Naive thymus-derived CD4-positive, alpha-beta T cell (primary cell): ENCODE data around the gene PCCA. TPM values are rescaled to one million over a fixed set of nuclear protein-coding genes. Genes with fewer than 3 reads are reported as not detected.
"Not testable (repeated sequence)": the region's sequence is repeated elsewhere in the genome, so short reads cannot be mapped to it uniquely, and the experiment has no call there.

ENCODE experiments used
- ATAC-seq: fragments of 150-1000 bp; cut with Tn5 transposase; 2 replicates; pipeline ENCODE4 v1.10.0; 2021; ENCODE audit warnings: mild to moderate bottlenecking, moderate library complexity
- CTCF ChIA-PET: fragments of 350-600 bp; sonication (Branson Sonifier 250); formaldehyde crosslinking; loops from one replicate; lab custom pipeline; 2021; ENCODE audit warnings: antibody characterized with exemption; lab: Charles Lee
- POLR2A ChIA-PET: fragments of 350-600 bp; sonication (Branson Sonifier 250); formaldehyde crosslinking; loops from one replicate; lab custom pipeline; 2021; ENCODE audit warnings: antibody characterized with exemption, inconsistent platforms; lab: Charles Lee
- DNase-seq, 9 donors: peaks; one replicate each; pipeline versions ENCODE4 v3.0.0 to v3.0.0-alpha.2; 2020 to 2022; ENCODE audit warnings: mixed read lengths in 1 of 9
- H3K27ac ChIP-seq: one replicate; pipeline ENCODE4 v1.7.0; 2013; ENCODE audit warnings: mild to moderate bottlenecking, low read depth, low read length, moderate library complexity
- H3K27me3 ChIP-seq, 2 donors: one replicate each; pipeline ENCODE4 v1.7.0; 2013; ENCODE audit warnings: low read length in 2 of 2, mild to moderate bottlenecking in 2 of 2, moderate library complexity in 2 of 2; ENCODE audit not compliant: control insufficient read depth in 2 of 2, insufficient read depth in 2 of 2
- H3K36me3 ChIP-seq, 3 experiments: 1 replicate in 2 of 3; 2 replicates in 1 of 3; pipeline ENCODE4 v1.7.0; 2013; ENCODE audit warnings: low read length in 3 of 3, mild to moderate bottlenecking in 3 of 3, moderate library complexity in 1 of 3; ENCODE audit not compliant: insufficient read depth in 3 of 3, control insufficient read depth in 2 of 3
- H3K4me1 ChIP-seq, 2 donors: one replicate each; pipeline ENCODE4 v1.7.0; 2013; ENCODE audit warnings: low read length in 2 of 2, mild to moderate bottlenecking in 2 of 2, moderate library complexity in 1 of 2; ENCODE audit not compliant: control insufficient read depth in 2 of 2, insufficient read depth in 2 of 2
- H3K4me3 ChIP-seq: 2 replicates; pipeline ENCODE4 v1.7.0; 2013; ENCODE audit warnings: mild to moderate bottlenecking, low read length
- H3K9me3 ChIP-seq, 3 experiments: 1 replicate in 2 of 3; 2 replicates in 1 of 3; pipeline ENCODE4 v1.7.0; 2013; ENCODE audit warnings: low read length in 3 of 3; ENCODE audit not compliant: control insufficient read depth in 2 of 3
- H3K27ac Mint-ChIP-seq, 9 donors: one replicate each; pipeline ENCODE4 v1.8.0; 2020 to 2022; ENCODE audit warnings: mixed read lengths in 9 of 9, mild to moderate bottlenecking in 8 of 9, moderate library complexity in 5 of 9, inconsistent platforms in 2 of 9
- H3K27me3 Mint-ChIP-seq, 5 donors: one replicate each; pipeline ENCODE4 v1.8.0; 2021 to 2022; ENCODE audit warnings: mixed read lengths in 5 of 5, mild to moderate bottlenecking in 1 of 5
- H3K36me3 Mint-ChIP-seq, 5 donors: one replicate each; pipeline ENCODE4 v1.8.0; 2020 to 2022; ENCODE audit warnings: mixed read lengths in 5 of 5, mild to moderate bottlenecking in 3 of 5, inconsistent platforms in 1 of 5
- H3K4me1 Mint-ChIP-seq, 7 donors: one replicate each; pipeline ENCODE4 v1.8.0; 2020 to 2022; ENCODE audit warnings: mixed read lengths in 7 of 7, mild to moderate bottlenecking in 3 of 7, inconsistent platforms in 1 of 7
- H3K4me3 Mint-ChIP-seq, 10 donors: one replicate each; pipeline ENCODE4 v1.8.0; 2020 to 2022; ENCODE audit warnings: mild to moderate bottlenecking in 10 of 10, mixed read lengths in 10 of 10, moderate library complexity in 6 of 10, inconsistent platforms in 2 of 10
- H3K9me3 Mint-ChIP-seq, 11 donors: one replicate each; pipeline ENCODE4 v1.8.0; 2020 to 2022; ENCODE audit warnings: mixed read lengths in 11 of 11, mild to moderate bottlenecking in 4 of 11, inconsistent platforms in 1 of 11, moderate library complexity in 1 of 11
- intact Hi-C, 2 donors: fragments of 100-400 bp; cut with micrococcal nuclease; formaldehyde crosslinking; loops; one replicate each; pipeline ENCODE4 v1.15.1; 2023
- polyA plus RNA-seq, 2 donors: library from polyadenylated mRNA; unstranded; fragments of 300-500 nt; fragmentation: Illumina TruSeq; gene quantifications; one replicate each; pipeline ENCODE4 v1.2.3, GENCODE V29; 2021
- total RNA-seq, 6 experiments: library from RNA in 5 of 6; stranded (reverse) in 5 of 6; gene quantifications; 1 replicate in 5 of 6; 2 replicates in 1 of 6; pipeline ENCODE4 v1.2.3 and lab custom pipeline; 2021 to 2026

The PCCA gene
- total and polyA plus RNA-seq, 7 experiments from 2014 or later, result 7.3 to 14.6 (median 11.3) TPM

- H3K27ac Mint-ChIP-seq, POLR2A ChIA-PET: not testable (repeated sequence)
Measured at GRCh38 chr13:100141461-100141961, 52.6 kb downstream of the PCCA start.

GRCh38 chr13:100146534-100146933 lies 57.6 kb downstream of the PCCA start:
- ChIA-PET POLR2A (no interaction called here), CTCF (no interaction called here)
- intact Hi-C loops, result no loop called here

More at GRCh38 chr13:100141461-100141961, 52.6 kb downstream of the PCCA start:
- H3K9me3 Mint-ChIP-seq, result peaks cover 2 to 29% (median 8%) of the 10 kb centered on the region in 11 donors
- H3K27me3 Mint-ChIP-seq, H3K4me1 ChIP-seq, intact Hi-C loops, H3K9me3 ChIP-seq, CTCF ChIA-PET, H3K4me3 Mint-ChIP-seq, H3K4me3 ChIP-seq, H3K27me3 ChIP-seq, DNase-seq, ATAC-seq, H3K27ac ChIP-seq, H3K36me3 ChIP-seq: not testable (repeated sequence)
- H3K4me1 Mint-ChIP-seq, result peaks cover 4 to 12% (median 7%) of the 10 kb centered on the region in 7 donors
- H3K36me3 Mint-ChIP-seq, result peaks cover 8 to 61% (median 45%) of the 10 kb centered on the region in 5 donors

GRCh38 chr13:100147825-100148224 lies 58.9 kb downstream of the PCCA start:
- H3K4me3 Mint-ChIP-seq, result no peak overlapping the region

More at GRCh38 chr13:100146534-100146933, 57.6 kb downstream of the PCCA start:
- no peak overlapping the region for H3K27ac ChIP-seq
- peaks cover 4 to 50% (median 36%) of the 10 kb centered on the region in 5 donors for H3K36me3 Mint-ChIP-seq
- H3K4me3 ChIP-seq, result no peak overlapping the region
- peaks cover 0 to 5% (median 0%) of the 10 kb centered on the region in 3 experiments for H3K36me3 ChIP-seq
- ATAC-seq, result no peak
- no peaks in the 10 kb centered on the region for H3K4me1 Mint-ChIP-seq
- H3K27me3 Mint-ChIP-seq, result no peaks in the 10 kb centered on the region
- no peaks in the 10 kb centered on the region for H3K9me3 ChIP-seq
- no peaks in the 10 kb centered on the region for H3K4me1 ChIP-seq
- no peak overlapping the region for H3K27ac Mint-ChIP-seq
- H3K4me3 Mint-ChIP-seq, result no peak overlapping the region
- peaks cover 0 to 10% (median 4%) of the 10 kb centered on the region in 11 donors for H3K9me3 Mint-ChIP-seq
- DNase-seq, result no peak
- no peaks in the 10 kb centered on the region for H3K27me3 ChIP-seq

GRCh38 chr13:100148422-100148821 lies 59.5 kb downstream of the PCCA start:
- Histone ChIP-seq H3K36me3 (peaks cover 0 to 5% (median 0%) of the 10 kb centered on the region in 3 experiments), H3K27ac (no peak overlapping the region), H3K4me1 (no peaks in the 10 kb centered on the region), H3K9me3 (no peaks in the 10 kb centered on the region), H3K27me3 (no peaks in the 10 kb centered on the region), H3K4me3 (no peak overlapping the region)
- ChIA-PET POLR2A (interaction anchor here (0.5 kb wide), 1 partner anchor 16 kb away, joined by 3 read pairs; no protein-coding TSS in a partner anchor), CTCF (no interaction called here)
- DNase-seq (no peak), ATAC-seq (no peak)
- Mint-ChIP-seq H3K4me3 (no peak overlapping the region), H3K36me3 (peaks cover 4 to 49% (median 29%) of the 10 kb centered on the region in 5 donors), H3K27me3 (no peaks in the 10 kb centered on the region), H3K4me1 (no peaks in the 10 kb centered on the region), H3K9me3 (peaks cover 0 to 10% (median 4%) of the 10 kb centered on the region in 11 donors), H3K27ac (no peak overlapping the region)
- intact Hi-C loops, result no loop called here

More at GRCh38 chr13:100147825-100148224, 58.9 kb downstream of the PCCA start:
- intact Hi-C loops, result no loop called here
- Histone ChIP-seq H3K27me3 (no peaks in the 10 kb centered on the region), H3K9me3 (no peaks in the 10 kb centered on the region), H3K27ac (no peak overlapping the region), H3K4me3 (no peak overlapping the region), H3K36me3 (peaks cover 0 to 5% (median 0%) of the 10 kb centered on the region in 3 experiments), H3K4me1 (no peaks in the 10 kb centered on the region)
- DNase-seq (no peak), ATAC-seq (no peak)
- H3K27ac Mint-ChIP-seq, result no peak overlapping the region
- peaks cover 0 to 10% (median 4%) of the 10 kb centered on the region in 11 donors for H3K9me3 Mint-ChIP-seq
- POLR2A ChIA-PET, result interaction anchor here (0.5 kb wide), 1 partner anchor 15 kb away, joined by 3 read pairs; no protein-coding TSS in a partner anchor
- no peaks in the 10 kb centered on the region for H3K4me1 Mint-ChIP-seq
- H3K36me3 Mint-ChIP-seq, result peaks cover 4 to 47% (median 33%) of the 10 kb centered on the region in 5 donors
- CTCF ChIA-PET, result no interaction called here
- no peaks in the 10 kb centered on the region for H3K27me3 Mint-ChIP-seq

- H3K36me3 Mint-ChIP-seq, result peaks cover 4 to 47% (median 28%) of the 10 kb centered on the region in 5 donors
- no peaks in the 10 kb centered on the region for H3K9me3 ChIP-seq
- no peaks in the 10 kb centered on the region for H3K27me3 Mint-ChIP-seq
- no peak overlapping the region for H3K4me3 ChIP-seq
- no peak overlapping the region for H3K27ac Mint-ChIP-seq
- DNase-seq, result no peak
- H3K4me3 Mint-ChIP-seq, result no peak overlapping the region
- POLR2A ChIA-PET, result no interaction called here
- CTCF ChIA-PET, result no interaction called here
- H3K27ac ChIP-seq, result no peak overlapping the region
- H3K4me1 ChIP-seq, result no peaks in the 10 kb centered on the region
- peaks cover 0 to 10% (median 4%) of the 10 kb centered on the region in 11 donors for H3K9me3 Mint-ChIP-seq
- peaks cover 0 to 5% (median 0%) of the 10 kb centered on the region in 3 experiments for H3K36me3 ChIP-seq
- no peaks in the 10 kb centered on the region for H3K4me1 Mint-ChIP-seq
- no peaks in the 10 kb centered on the region for H3K27me3 ChIP-seq
- intact Hi-C loops, result no loop called here
- no peak for ATAC-seq
Measured at GRCh38 chr13:100149389-100149788, 60.5 kb downstream of the PCCA start.

- H3K27ac Mint-ChIP-seq, intact Hi-C loops: not testable (repeated sequence)
Measured at GRCh38 chr13:100150711-100151110, 61.8 kb downstream of the PCCA start.

More at GRCh38 chr13:100150711-100151110, 61.8 kb downstream of the PCCA start:
- H3K27ac ChIP-seq, POLR2A ChIA-PET, H3K36me3 ChIP-seq, H3K4me3 ChIP-seq, H3K4me1 ChIP-seq, H3K4me1 Mint-ChIP-seq, DNase-seq, H3K27me3 ChIP-seq, ATAC-seq, H3K9me3 Mint-ChIP-seq, H3K9me3 ChIP-seq, H3K27me3 Mint-ChIP-seq, H3K4me3 Mint-ChIP-seq: not testable (repeated sequence)
- CTCF ChIA-PET, result interaction anchor here (0.6 kb wide), 1 partner anchor 576 kb away, joined by 3 read pairs; no protein-coding TSS in a partner anchor
- H3K36me3 Mint-ChIP-seq, result peaks cover 4 to 43% (median 22%) of the 10 kb centered on the region in 5 donors
